Stimulated activated naive CD8-positive, alpha-beta T cell treated with anti-CD3 and anti-CD28 coated beads, Interleukin-15, Interleukin-2, amounts not matched to agents 100 ng/mL and 50 ng/mL, for 24 hours (primary cell): ENCODE data around the gene GOLIM4.
"Not testable (repeated sequence)": the region's sequence is repeated elsewhere in the genome, so short reads cannot be mapped to it uniquely, and the experiment has no call there.

ENCODE experiments used
- H3K27ac Mint-ChIP-seq: one replicate; pipeline ENCODE4 v1.8.0; 2021; ENCODE audit warnings: mild to moderate bottlenecking, mixed read lengths
- H3K27me3 Mint-ChIP-seq: one replicate; pipeline ENCODE4 v1.8.0; 2021; ENCODE audit warnings: mixed read lengths
- H3K36me3 Mint-ChIP-seq: one replicate; pipeline ENCODE4 v1.8.0; 2021; ENCODE audit warnings: low read depth, mixed read lengths
- H3K4me1 Mint-ChIP-seq: one replicate; pipeline ENCODE4 v1.8.0; 2021; ENCODE audit warnings: low read depth, mixed read lengths
- H3K4me3 Mint-ChIP-seq: one replicate; pipeline ENCODE4 v1.8.0; 2021; ENCODE audit warnings: mild to moderate bottlenecking, mixed read lengths
- H3K9me3 Mint-ChIP-seq: one replicate; pipeline ENCODE4 v1.8.0; 2021; ENCODE audit warnings: mixed read lengths

Gene GOLIM4

GRCh38 chr3:168026764-168027163 is 69.0 kb downstream of the GOLIM4 start:
- no peaks in the 10 kb centered on the region for H3K27me3 Mint-ChIP-seq
- peaks cover 37% of the 10 kb centered on the region for H3K4me1 Mint-ChIP-seq
- H3K9me3 Mint-ChIP-seq = no peaks in the 10 kb centered on the region
- peaks cover 50% of the 10 kb centered on the region for H3K36me3 Mint-ChIP-seq
- no peak overlapping the region for H3K4me3 Mint-ChIP-seq
- H3K27ac Mint-ChIP-seq = no peak overlapping the region

- Mint-ChIP-seq H3K4me3 (peak overlapping the region; percentile 74), H3K27ac (peak overlapping the region; percentile 96), H3K9me3 (no peaks in the 10 kb centered on the region), H3K27me3 (no peaks in the 10 kb centered on the region), H3K4me1 (peaks cover 37% of the 10 kb centered on the region), H3K36me3 (peaks cover 50% of the 10 kb centered on the region)
These were observed 70.6 kb downstream of the GOLIM4 start for GRCh38 chr3:168025076-168025475.

- H3K4me1 Mint-ChIP-seq = peaks cover 37% of the 10 kb centered on the region
- peaks cover 50% of the 10 kb centered on the region for H3K36me3 Mint-ChIP-seq
- H3K27ac Mint-ChIP-seq = peak overlapping the region; percentile 96
- H3K9me3 Mint-ChIP-seq = no peaks in the 10 kb centered on the region
- H3K27me3 Mint-ChIP-seq = no peaks in the 10 kb centered on the region
- H3K4me3 Mint-ChIP-seq = peak overlapping the region; percentile 74
These were observed 71.2 kb downstream of the GOLIM4 start for GRCh38 chr3:168024537-168024941.

GRCh38 chr3:168021737-168022450 is 73.8 kb downstream of the GOLIM4 start:
- Mint-ChIP-seq H3K9me3 (no peaks in the 10 kb centered on the region), H3K27ac (no peak overlapping the region), H3K27me3 (no peaks in the 10 kb centered on the region), H3K4me1 (peaks cover 31% of the 10 kb centered on the region), H3K36me3 (peaks cover 43% of the 10 kb centered on the region), H3K4me3 (no peak overlapping the region)

- not testable (repeated sequence) for H3K4me1 Mint-ChIP-seq, H3K4me3 Mint-ChIP-seq, H3K9me3 Mint-ChIP-seq, H3K27ac Mint-ChIP-seq, H3K27me3 Mint-ChIP-seq
- peaks cover 12% of the 10 kb centered on the region for H3K36me3 Mint-ChIP-seq
These were observed 84.4 kb downstream of the GOLIM4 start for GRCh38 chr3:168011280-168011679.

- Mint-ChIP-seq H3K36me3 (peaks cover 12% of the 10 kb centered on the region), H3K4me1 (no peaks in the 10 kb centered on the region)
These were observed 89.1 kb downstream of the GOLIM4 start for GRCh38 chr3:168006584-168006983.

GRCh38 chr3:168003911-168004310 is 91.8 kb downstream of the GOLIM4 start:
- Mint-ChIP-seq H3K4me1 (no peaks in the 10 kb centered on the region), H3K4me3 (no peak overlapping the region), H3K27ac (no peak overlapping the region), H3K9me3 (no peaks in the 10 kb centered on the region), H3K36me3 (no peaks in the 10 kb centered on the region), H3K27me3 (no peaks in the 10 kb centered on the region)

More at GRCh38 chr3:168006584-168006983, 89.1 kb downstream of the GOLIM4 start:
- no peak overlapping the region for H3K27ac Mint-ChIP-seq
- H3K9me3 Mint-ChIP-seq = no peaks in the 10 kb centered on the region
- H3K27me3 Mint-ChIP-seq = no peaks in the 10 kb centered on the region
- no peak overlapping the region for H3K4me3 Mint-ChIP-seq

- no peak overlapping the region for H3K4me3 Mint-ChIP-seq
- H3K4me1 Mint-ChIP-seq = no peaks in the 10 kb centered on the region
- no peaks in the 10 kb centered on the region for H3K9me3 Mint-ChIP-seq
- no peaks in the 10 kb centered on the region for H3K36me3 Mint-ChIP-seq
- no peak overlapping the region for H3K27ac Mint-ChIP-seq
- no peaks in the 10 kb centered on the region for H3K27me3 Mint-ChIP-seq
These were observed 92.8 kb downstream of the GOLIM4 start for GRCh38 chr3:168002786-168003368.

GRCh38 chr3:168001244-168001643 is 94.5 kb downstream of the GOLIM4 start:
- Mint-ChIP-seq H3K27me3 (peaks cover 4% of the 10 kb centered on the region), H3K4me1 (no peaks in the 10 kb centered on the region), H3K9me3 (no peaks in the 10 kb centered on the region), H3K27ac (no peak overlapping the region), H3K4me3 (no peak overlapping the region), H3K36me3 (no peaks in the 10 kb centered on the region)

GRCh38 chr3:167998253-167998652 is 97.5 kb downstream of the GOLIM4 start:
- Mint-ChIP-seq H3K4me3 (no peak overlapping the region), H3K36me3 (no peaks in the 10 kb centered on the region), H3K9me3 (no peaks in the 10 kb centered on the region), H3K27me3 (peaks cover 7% of the 10 kb centered on the region), H3K4me1 (no peaks in the 10 kb centered on the region), H3K27ac (no peak overlapping the region)

- no peak overlapping the region for H3K4me3 Mint-ChIP-seq
- H3K36me3 Mint-ChIP-seq = no peaks in the 10 kb centered on the region
- H3K4me1 Mint-ChIP-seq = no peaks in the 10 kb centered on the region
- peaks cover 7% of the 10 kb centered on the region for H3K27me3 Mint-ChIP-seq
- H3K27ac Mint-ChIP-seq = no peak overlapping the region
- H3K9me3 Mint-ChIP-seq = no peaks in the 10 kb centered on the region
These were observed 99.2 kb downstream of the GOLIM4 start for GRCh38 chr3:167996514-167996913.

- Mint-ChIP-seq H3K36me3 (no peaks in the 10 kb centered on the region), H3K4me1 (no peaks in the 10 kb centered on the region), H3K9me3 (peaks cover 2% of the 10 kb centered on the region), H3K27ac (no peak overlapping the region), H3K27me3 (peaks cover 7% of the 10 kb centered on the region), H3K4me3 (no peak overlapping the region)
These were observed 103.3 kb downstream of the GOLIM4 start for GRCh38 chr3:167992381-167992780.

GRCh38 chr3:167991213-167991612 is 104.5 kb downstream of the GOLIM4 start:
- Mint-ChIP-seq H3K27me3 (peaks cover 4% of the 10 kb centered on the region), H3K27ac (no peak overlapping the region)

GRCh38 chr3:167989999-167990398 is 105.7 kb downstream of the GOLIM4 start:
- Mint-ChIP-seq H3K4me3 (no peak overlapping the region), H3K9me3 (peaks cover 5% of the 10 kb centered on the region), H3K4me1 (no peaks in the 10 kb centered on the region), H3K36me3 (no peaks in the 10 kb centered on the region), H3K27me3 (peaks cover 4% of the 10 kb centered on the region), H3K27ac (no peak overlapping the region)

More at GRCh38 chr3:167991213-167991612, 104.5 kb downstream of the GOLIM4 start:
- no peak overlapping the region for H3K4me3 Mint-ChIP-seq
- H3K36me3 Mint-ChIP-seq = no peaks in the 10 kb centered on the region
- no peaks in the 10 kb centered on the region for H3K4me1 Mint-ChIP-seq
- peaks cover 5% of the 10 kb centered on the region for H3K9me3 Mint-ChIP-seq

- Mint-ChIP-seq H3K4me1 (no peaks in the 10 kb centered on the region), H3K4me3 (no peak overlapping the region), H3K27ac (no peak overlapping the region), H3K9me3 (peaks cover 5% of the 10 kb centered on the region), H3K36me3 (no peaks in the 10 kb centered on the region), H3K27me3 (peaks cover 4% of the 10 kb centered on the region)
These were observed 106.7 kb downstream of the GOLIM4 start for GRCh38 chr3:167989066-167989465.

- Mint-ChIP-seq H3K36me3 (no peaks in the 10 kb centered on the region), H3K4me3 (no peak overlapping the region), H3K27ac (no peak overlapping the region), H3K9me3 (peaks cover 5% of the 10 kb centered on the region), H3K4me1 (no peaks in the 10 kb centered on the region), H3K27me3 (peaks cover 6% of the 10 kb centered on the region)
These were observed 112.1 kb downstream of the GOLIM4 start for GRCh38 chr3:167983583-167983982.
